ENCODE results near the gene GREM2.

The GREM2 gene

GRCh38 chr1:240610636-240611035 lies 1.3 kb downstream of the GREM2 start:
- Histone ChIP-seq H3K27me3 (ENCODE audit: insufficient read depth, insufficient read length) (peaks cover 31% of the 10 kb centered on the region), H3K9me3 (ENCODE audit: insufficient read depth, low read length) (no peaks in the 10 kb centered on the region), H3K36me3 (ENCODE audit: insufficient read depth, insufficient read length, low read length) (no peaks in the 10 kb centered on the region), H3K9ac (ENCODE audit: insufficient read length, low read depth) (no peak overlapping the region), H3K4me1 (ENCODE audit: insufficient read depth, insufficient read length) (no peaks in the 10 kb centered on the region), H3K4me3 (ENCODE audit: insufficient read length, low read depth) (no peak overlapping the region)
- TF ChIP-seq ZNF274 (IDR thresholded peaks at IDR 0.05; ENCODE audit: low read depth, low read length), result no peak
- no peak for TF ChIP-seq SUZ12 (IDR thresholded peaks at IDR 0.05; ENCODE audit: extremely low read depth, insufficient read depth, insufficient read length)
- TF ChIP-seq YY1 (IDR thresholded peaks at IDR 0.05; ENCODE audit: insufficient read depth, insufficient read length), result no peak
- DNase-seq (ENCODE audit: low read depth, low spot score), result no peak

GRCh38 chr1:240609527-240610060 lies 2.4 kb downstream of the GREM2 start:
- Histone ChIP-seq H3K4me3 (ENCODE audit: insufficient read length, low read depth) (no peak overlapping the region), H3K36me3 (ENCODE audit: insufficient read depth, insufficient read length, low read length) (no peaks in the 10 kb centered on the region), H3K9me3 (ENCODE audit: insufficient read depth, low read length) (no peaks in the 10 kb centered on the region), H3K4me1 (ENCODE audit: insufficient read depth, insufficient read length) (no peaks in the 10 kb centered on the region), H3K27me3 (ENCODE audit: insufficient read depth, insufficient read length) (peaks cover 31% of the 10 kb centered on the region), H3K9ac (ENCODE audit: insufficient read length, low read depth) (no peak overlapping the region)
- TF ChIP-seq ZNF274 (IDR thresholded peaks at IDR 0.05; ENCODE audit: low read depth, low read length), result no peak
- TF ChIP-seq SUZ12 (IDR thresholded peaks at IDR 0.05; ENCODE audit: extremely low read depth, insufficient read depth, insufficient read length), result no peak
- no peak for TF ChIP-seq YY1 (IDR thresholded peaks at IDR 0.05; ENCODE audit: insufficient read depth, insufficient read length)
- no peak for DNase-seq (ENCODE audit: low read depth, low spot score)

- H3K9ac ChIP-seq (ENCODE audit: insufficient read length, low read depth), result no peak overlapping the region
- H3K27me3 ChIP-seq (ENCODE audit: insufficient read depth, insufficient read length), result peaks cover 31% of the 10 kb centered on the region
- DNase-seq (ENCODE audit: low read depth, low spot score), result no peak
- no peaks in the 10 kb centered on the region for H3K36me3 ChIP-seq (ENCODE audit: insufficient read depth, insufficient read length, low read length)
- TF ChIP-seq ZNF274 (IDR thresholded peaks at IDR 0.05; ENCODE audit: low read depth, low read length) (no peak), YY1 (IDR thresholded peaks at IDR 0.05; ENCODE audit: insufficient read depth, insufficient read length) (no peak), SUZ12 (IDR thresholded peaks at IDR 0.05; ENCODE audit: extremely low read depth, insufficient read depth, insufficient read length) (no peak)
- H3K9me3 ChIP-seq (ENCODE audit: insufficient read depth, low read length), result no peaks in the 10 kb centered on the region
- H3K4me3 ChIP-seq (ENCODE audit: insufficient read length, low read depth), result no peak overlapping the region
- no peaks in the 10 kb centered on the region for H3K4me1 ChIP-seq (ENCODE audit: insufficient read depth, insufficient read length)
Measured at GRCh38 chr1:240608707-240609106, 3.2 kb downstream of the GREM2 start.

- Histone ChIP-seq H3K9me3 (ENCODE audit: insufficient read depth, low read length) (no peaks in the 10 kb centered on the region), H3K36me3 (ENCODE audit: insufficient read depth, insufficient read length, low read length) (no peaks in the 10 kb centered on the region), H3K4me1 (ENCODE audit: insufficient read depth, insufficient read length) (no peaks in the 10 kb centered on the region), H3K4me3 (ENCODE audit: insufficient read length, low read depth) (no peak overlapping the region), H3K27me3 (ENCODE audit: insufficient read depth, insufficient read length) (peaks cover 23% of the 10 kb centered on the region), H3K9ac (ENCODE audit: insufficient read length, low read depth) (no peak overlapping the region)
- DNase-seq (ENCODE audit: low read depth, low spot score), result no peak
- TF ChIP-seq YY1 (IDR thresholded peaks at IDR 0.05; ENCODE audit: insufficient read depth, insufficient read length), result no peak
- TF ChIP-seq SUZ12 (IDR thresholded peaks at IDR 0.05; ENCODE audit: extremely low read depth, insufficient read depth, insufficient read length), result no peak
- no peak for TF ChIP-seq ZNF274 (IDR thresholded peaks at IDR 0.05; ENCODE audit: low read depth, low read length)
Measured at GRCh38 chr1:240607006-240607405, 4.9 kb downstream of the GREM2 start.

- DNase-seq (ENCODE audit: low read depth, low spot score), result no peak
- TF ChIP-seq SUZ12 (IDR thresholded peaks at IDR 0.05; ENCODE audit: extremely low read depth, insufficient read depth, insufficient read length) (no peak), ZNF274 (IDR thresholded peaks at IDR 0.05; ENCODE audit: low read depth, low read length) (no peak), YY1 (IDR thresholded peaks at IDR 0.05; ENCODE audit: insufficient read depth, insufficient read length) (no peak)
- Histone ChIP-seq H3K9ac (ENCODE audit: insufficient read length, low read depth) (no peak overlapping the region), H3K27me3 (ENCODE audit: insufficient read depth, insufficient read length) (no peaks in the 10 kb centered on the region), H3K9me3 (ENCODE audit: insufficient read depth, low read length) (no peaks in the 10 kb centered on the region), H3K4me1 (ENCODE audit: insufficient read depth, insufficient read length) (no peaks in the 10 kb centered on the region), H3K4me3 (ENCODE audit: insufficient read length, low read depth) (no peak overlapping the region), H3K36me3 (ENCODE audit: insufficient read depth, insufficient read length, low read length) (no peaks in the 10 kb centered on the region)
Measured at GRCh38 chr1:240602189-240602588, 9.8 kb downstream of the GREM2 start.

- DNase-seq (ENCODE audit: low read depth, low spot score), result no peak
- TF ChIP-seq SUZ12 (IDR thresholded peaks at IDR 0.05; ENCODE audit: extremely low read depth, insufficient read depth, insufficient read length) (no peak), ZNF274 (IDR thresholded peaks at IDR 0.05; ENCODE audit: low read depth, low read length) (no peak)
- no peaks in the 10 kb centered on the region for H3K27me3 ChIP-seq (ENCODE audit: insufficient read depth, insufficient read length)
- no peaks in the 10 kb centered on the region for H3K4me1 ChIP-seq (ENCODE audit: insufficient read depth, insufficient read length)
- no peak overlapping the region for H3K9ac ChIP-seq (ENCODE audit: insufficient read length, low read depth)
- no peak overlapping the region for H3K4me3 ChIP-seq (ENCODE audit: insufficient read length, low read depth)
- no peaks in the 10 kb centered on the region for H3K9me3 ChIP-seq (ENCODE audit: insufficient read depth, low read length)
- no peaks in the 10 kb centered on the region for H3K36me3 ChIP-seq (ENCODE audit: insufficient read depth, insufficient read length, low read length)
Measured at GRCh38 chr1:240599830-240600229, 12.1 kb downstream of the GREM2 start.

GRCh38 chr1:240599299-240599698 lies 12.7 kb downstream of the GREM2 start:
- no peaks in the 10 kb centered on the region for H3K27me3 ChIP-seq (ENCODE audit: insufficient read depth, insufficient read length)
- no peak for DNase-seq (ENCODE audit: low read depth, low spot score)
- H3K4me1 ChIP-seq (ENCODE audit: insufficient read depth, insufficient read length), result no peaks in the 10 kb centered on the region
- H3K4me3 ChIP-seq (ENCODE audit: insufficient read length, low read depth), result no peak overlapping the region
- H3K9ac ChIP-seq (ENCODE audit: insufficient read length, low read depth), result no peak overlapping the region
- H3K9me3 ChIP-seq (ENCODE audit: insufficient read depth, low read length), result no peaks in the 10 kb centered on the region
- H3K36me3 ChIP-seq (ENCODE audit: insufficient read depth, insufficient read length, low read length), result no peaks in the 10 kb centered on the region
- TF ChIP-seq YY1 (IDR thresholded peaks at IDR 0.05; ENCODE audit: insufficient read depth, insufficient read length) (no peak), SUZ12 (IDR thresholded peaks at IDR 0.05; ENCODE audit: extremely low read depth, insufficient read depth, insufficient read length) (no peak), ZNF274 (IDR thresholded peaks at IDR 0.05; ENCODE audit: low read depth, low read length) (no peak)

All from NT2/D1 (cell line).